ENCODE results near the gene THEM5.
"Not testable (repeated sequence)": the region's sequence is repeated elsewhere in the genome, so short reads cannot be mapped to it uniquely, and the experiment has no call there.

THEM5 gene

DNA sequence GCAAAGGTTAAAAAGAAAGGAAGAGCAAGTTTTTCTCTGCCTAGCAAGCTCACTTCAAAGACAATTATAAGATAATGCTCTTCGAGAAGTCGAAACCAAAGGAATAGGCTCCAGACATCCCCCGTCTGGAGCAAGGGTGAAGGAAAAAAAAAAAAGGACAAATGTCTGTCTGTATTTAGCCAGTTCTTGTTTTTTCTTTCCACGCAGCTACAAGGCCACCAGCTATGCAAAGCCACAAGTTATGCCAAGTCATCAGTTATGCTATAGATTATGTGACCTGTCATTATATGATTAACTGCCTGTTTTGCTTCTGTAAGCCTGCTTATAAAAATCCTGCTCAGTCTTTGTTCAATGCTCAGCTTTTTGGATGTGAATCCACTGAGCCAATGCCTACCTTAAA is 2.4 kb upstream of the THEM5 start:
- peaks cover 17% of the 10 kb centered on the region for H3K4me1 Mint-ChIP-seq
- no peaks in the 10 kb centered on the region for H3K9me3 Mint-ChIP-seq
- DNase-seq (ENCODE audit: low spot score in 2 of 2), result no peak
- H3K4me3 Mint-ChIP-seq, result no peak overlapping the region
- ATAC-seq, result no peak
- H3K36me3 Mint-ChIP-seq, result peaks cover 37% of the 10 kb centered on the region
- no peak overlapping the region for H3K27ac Mint-ChIP-seq

DNA sequence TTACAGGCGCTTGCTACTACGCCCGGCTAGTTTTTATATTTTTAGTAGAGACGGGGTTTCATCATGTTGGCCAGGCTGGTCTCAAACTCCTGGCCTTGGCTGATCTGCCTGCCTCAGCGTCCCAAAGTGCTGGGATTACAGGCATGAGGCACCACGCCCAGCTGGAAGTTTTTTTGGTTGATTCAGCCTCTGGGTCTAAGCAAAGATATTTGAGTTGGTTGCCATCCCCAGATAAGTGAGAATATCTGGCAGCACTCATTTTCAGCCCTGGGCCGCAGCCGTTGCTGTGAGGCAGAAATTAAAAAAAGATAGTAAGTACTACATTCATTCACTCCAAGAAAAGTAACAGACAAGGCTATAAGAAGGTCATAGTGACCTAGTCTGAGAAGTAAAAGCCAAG is 2.0 kb upstream of the THEM5 start:
- H3K36me3 Mint-ChIP-seq, result peaks cover 41% of the 10 kb centered on the region
- not testable (repeated sequence) for H3K9me3 Mint-ChIP-seq; ATAC-seq; H3K27ac Mint-ChIP-seq; H3K4me3 Mint-ChIP-seq; DNase-seq (ENCODE audit: low spot score in 2 of 2)
- peaks cover 20% of the 10 kb centered on the region for H3K4me1 Mint-ChIP-seq

DNA sequence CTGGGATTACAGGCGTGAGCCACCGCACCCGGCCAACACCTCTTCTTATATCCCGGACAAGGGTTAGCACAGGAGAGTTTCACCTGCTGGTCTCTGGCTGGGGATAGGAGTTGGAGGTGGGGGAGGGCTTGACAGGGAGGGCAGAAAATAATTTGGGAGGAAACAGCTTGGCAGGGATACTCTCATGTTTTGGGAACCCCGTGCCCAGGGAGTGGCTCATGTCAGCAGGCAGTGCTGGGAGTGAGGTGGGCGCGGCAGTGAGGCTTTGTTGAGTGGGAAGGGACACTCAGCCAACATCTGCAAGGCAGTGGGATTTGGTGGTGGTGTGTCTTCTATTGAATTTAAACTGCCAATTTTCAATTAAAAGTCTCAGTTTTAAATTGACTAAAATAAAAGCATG is 1.1 kb upstream of the THEM5 start:
- Mint-ChIP-seq H3K4me3 (no peak overlapping the region), H3K4me1 (peaks cover 28% of the 10 kb centered on the region), H3K27ac (no peak overlapping the region), H3K36me3 (peaks cover 45% of the 10 kb centered on the region), H3K9me3 (no peaks in the 10 kb centered on the region)
- ATAC-seq (no peak), DNase-seq (ENCODE audit: low spot score in 2 of 2) (no peak)

DNA sequence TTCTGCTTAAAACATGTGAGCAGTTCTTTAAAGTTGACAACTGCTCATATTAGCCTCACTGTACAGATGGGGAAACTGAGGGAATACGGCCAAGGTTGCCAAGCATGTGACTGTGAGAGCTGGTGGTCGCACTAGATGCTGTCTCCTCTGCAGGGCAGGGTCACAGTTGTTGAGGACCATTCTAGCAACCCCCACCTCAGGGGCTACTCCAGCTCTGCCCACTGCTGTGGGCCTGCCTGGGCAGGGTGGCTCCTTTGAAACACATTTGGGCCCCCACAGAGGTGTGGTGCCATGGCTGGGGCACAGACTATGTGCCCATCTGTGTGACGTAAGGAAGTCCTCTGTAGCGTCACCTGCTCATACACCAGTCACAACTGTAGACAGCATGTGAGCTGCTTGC is 779 bp downstream of the THEM5 start:
- no peaks in the 10 kb centered on the region for H3K9me3 Mint-ChIP-seq
- no peak for ATAC-seq
- no peak overlapping the region for H3K27ac Mint-ChIP-seq
- DNase-seq (ENCODE audit: low spot score in 2 of 2), result no peak
- H3K4me3 Mint-ChIP-seq, result no peak overlapping the region
- peaks cover 58% of the 10 kb centered on the region for H3K36me3 Mint-ChIP-seq
- H3K4me1 Mint-ChIP-seq, result peaks cover 47% of the 10 kb centered on the region

DNA sequence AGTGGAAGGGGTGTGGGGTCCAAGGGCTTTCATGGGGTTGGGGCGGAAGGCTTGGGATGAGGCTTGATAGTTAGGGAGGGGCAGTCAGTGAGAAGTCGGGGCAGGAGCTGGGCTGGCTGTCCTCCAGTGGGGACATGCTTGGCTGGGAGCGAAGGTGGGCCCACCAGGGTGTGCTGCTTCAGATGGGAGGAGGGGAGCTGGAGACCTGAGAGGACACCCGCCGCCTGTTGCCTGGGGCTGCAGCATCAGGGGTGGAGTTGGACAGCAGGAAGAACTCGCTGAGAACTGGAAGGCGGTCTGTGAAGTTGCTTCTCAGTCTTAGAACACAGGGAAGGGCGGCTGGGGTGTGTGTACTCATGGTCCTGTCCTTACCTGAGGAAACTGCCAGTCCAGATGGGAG is 1.6 kb downstream of the THEM5 start:
- H3K4me3 Mint-ChIP-seq, result no peak overlapping the region

DNA sequence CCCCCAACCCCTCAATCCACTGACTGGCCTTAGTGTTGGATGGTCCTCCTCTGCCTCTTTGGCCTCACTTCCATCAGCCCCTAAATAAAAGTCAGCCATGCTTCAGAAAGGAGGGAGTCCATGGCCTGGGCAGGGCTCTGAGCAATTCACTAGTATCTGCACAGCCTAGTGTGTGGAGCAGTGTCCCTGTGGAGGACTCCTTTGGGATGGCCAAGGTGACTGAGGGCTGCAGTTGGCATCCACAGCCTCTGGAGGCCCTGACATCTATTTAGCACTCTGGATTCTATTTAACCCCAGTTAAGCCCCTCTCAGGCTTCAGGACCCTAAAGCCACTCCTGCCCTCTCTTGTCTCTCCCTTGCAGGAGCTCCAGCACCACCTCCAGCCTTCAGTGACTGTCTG is 3.6 kb downstream of the THEM5 start:
- DNase-seq (ENCODE audit: low spot score in 2 of 2), result no peak
- Mint-ChIP-seq H3K4me3 (peak overlapping the region; percentile 57), H3K36me3 (peaks cover 72% of the 10 kb centered on the region), H3K27ac (peak overlapping the region; percentile 93), H3K4me1 (peaks cover 69% of the 10 kb centered on the region), H3K9me3 (no peaks in the 10 kb centered on the region)
- no peak for ATAC-seq

More for the DNA sequence above, 1.6 kb downstream of the THEM5 start:
- H3K27ac Mint-ChIP-seq, result peak overlapping the region; percentile 90
- no peaks in the 10 kb centered on the region for H3K9me3 Mint-ChIP-seq
- DNase-seq (ENCODE audit: low spot score in 2 of 2), result no peak
- peaks cover 52% of the 10 kb centered on the region for H3K4me1 Mint-ChIP-seq
- ATAC-seq, result no peak
- H3K36me3 Mint-ChIP-seq, result peaks cover 64% of the 10 kb centered on the region

DNA sequence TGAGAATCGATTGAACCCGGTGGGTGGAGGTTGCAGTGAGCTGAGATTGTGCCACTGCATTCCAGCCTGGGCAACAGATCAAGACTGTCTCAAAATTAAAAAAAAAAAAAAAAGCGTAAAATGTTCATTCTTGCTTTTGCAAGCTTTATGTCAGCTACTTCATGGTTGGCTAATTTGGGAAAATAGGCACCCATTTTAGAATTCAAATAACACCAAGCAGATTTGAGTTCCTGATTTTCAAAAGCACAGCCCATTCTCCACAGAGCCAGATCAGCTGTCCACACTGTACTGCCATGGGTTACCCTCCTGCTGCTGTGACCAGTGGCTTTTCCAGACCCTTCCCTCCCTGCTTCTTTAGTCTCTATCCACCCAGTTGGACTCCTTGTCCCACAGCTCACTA is 4.4 kb downstream of the THEM5 start:
- Mint-ChIP-seq H3K4me3 (peak overlapping the region; percentile 57), H3K9me3 (no peaks in the 10 kb centered on the region), H3K27ac (peak overlapping the region; percentile 93), H3K4me1 (peaks cover 77% of the 10 kb centered on the region), H3K36me3 (peaks cover 72% of the 10 kb centered on the region)
- DNase-seq (ENCODE audit: low spot score in 2 of 2), result no peak
- no peak for ATAC-seq

DNA sequence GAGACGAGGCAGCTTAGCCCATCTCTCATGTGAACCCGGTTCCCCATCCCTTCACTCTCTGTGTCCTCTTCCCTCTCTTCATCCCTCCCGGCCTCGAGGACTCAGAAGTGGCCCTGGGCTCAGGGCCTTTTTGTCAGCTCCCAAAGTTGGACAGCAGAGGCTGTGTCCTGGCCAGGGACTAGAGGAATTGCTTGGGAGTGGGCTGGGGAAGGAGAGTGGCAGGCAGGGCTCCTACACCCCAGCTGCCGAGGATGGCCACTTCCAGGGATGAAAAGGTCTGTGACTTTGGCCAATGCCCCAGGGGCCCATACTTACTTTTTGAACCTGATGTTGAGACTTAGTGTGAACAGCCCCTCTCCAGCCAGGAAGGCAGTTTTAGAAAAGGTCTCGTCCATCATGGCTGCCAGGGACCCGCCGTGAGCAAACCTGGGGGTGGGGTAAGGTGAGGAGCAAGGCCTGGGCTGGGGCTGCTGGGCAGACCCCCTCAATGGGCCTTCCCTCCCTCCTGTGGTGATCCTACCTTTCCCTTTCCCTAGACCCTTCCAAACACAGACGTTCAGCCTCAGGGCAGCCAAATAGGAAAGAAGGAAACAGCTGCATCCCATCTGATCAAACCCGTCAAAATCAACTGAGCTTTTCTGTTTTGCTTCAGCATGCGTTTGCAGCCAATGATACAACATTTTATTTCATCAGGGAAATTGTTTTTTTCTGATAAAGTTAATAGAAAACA is 5.5 kb downstream of the THEM5 start:
- DNase-seq (ENCODE audit: low spot score in 2 of 2) (no peak), ATAC-seq (no peak)
- no peaks in the 10 kb centered on the region for H3K9me3 Mint-ChIP-seq
- peak overlapping the region; percentile 57 for H3K4me3 Mint-ChIP-seq
- peak overlapping the region; percentile 93 for H3K27ac Mint-ChIP-seq
- H3K4me1 Mint-ChIP-seq, result peaks cover 73% of the 10 kb centered on the region
- peaks cover 76% of the 10 kb centered on the region for H3K36me3 Mint-ChIP-seq

DNA sequence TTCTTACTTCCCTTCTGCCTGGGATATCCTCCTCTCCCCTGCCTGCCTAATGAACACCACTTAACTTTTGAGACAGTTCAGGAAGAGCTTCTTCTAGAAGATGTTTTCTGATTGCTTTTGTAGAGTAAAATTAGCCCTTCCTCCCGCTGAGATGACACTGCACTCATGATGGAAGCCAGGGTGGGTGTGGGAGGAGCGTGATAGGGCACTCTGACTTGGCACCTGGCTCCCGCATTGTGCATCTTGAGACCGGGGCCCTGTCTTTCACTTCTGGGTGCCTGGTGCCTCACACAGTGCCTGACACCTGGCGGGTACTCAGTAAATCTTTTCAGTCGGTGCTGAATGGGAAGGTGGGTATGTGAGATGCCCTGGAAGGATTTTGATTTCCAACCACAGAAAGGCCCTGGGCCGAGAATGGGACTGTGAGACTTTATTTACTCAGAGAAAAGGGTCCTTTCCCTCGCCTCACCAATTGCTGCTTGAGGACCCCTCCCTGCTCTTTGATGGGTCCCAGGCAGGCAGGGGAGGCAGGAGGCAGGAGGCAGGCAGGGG is 6.8 kb downstream of the THEM5 start:
- H3K27ac Mint-ChIP-seq, result peak overlapping the region; percentile 93
- H3K4me1 Mint-ChIP-seq, result peaks cover 74% of the 10 kb centered on the region
- DNase-seq (ENCODE audit: low spot score in 2 of 2) (peak in 1 of 2 donors; percentile 59), ATAC-seq (peak; percentile 55)
- H3K36me3 Mint-ChIP-seq, result peaks cover 85% of the 10 kb centered on the region
- H3K9me3 Mint-ChIP-seq, result no peaks in the 10 kb centered on the region
- peak overlapping the region; percentile 64 for H3K4me3 Mint-ChIP-seq

DNA sequence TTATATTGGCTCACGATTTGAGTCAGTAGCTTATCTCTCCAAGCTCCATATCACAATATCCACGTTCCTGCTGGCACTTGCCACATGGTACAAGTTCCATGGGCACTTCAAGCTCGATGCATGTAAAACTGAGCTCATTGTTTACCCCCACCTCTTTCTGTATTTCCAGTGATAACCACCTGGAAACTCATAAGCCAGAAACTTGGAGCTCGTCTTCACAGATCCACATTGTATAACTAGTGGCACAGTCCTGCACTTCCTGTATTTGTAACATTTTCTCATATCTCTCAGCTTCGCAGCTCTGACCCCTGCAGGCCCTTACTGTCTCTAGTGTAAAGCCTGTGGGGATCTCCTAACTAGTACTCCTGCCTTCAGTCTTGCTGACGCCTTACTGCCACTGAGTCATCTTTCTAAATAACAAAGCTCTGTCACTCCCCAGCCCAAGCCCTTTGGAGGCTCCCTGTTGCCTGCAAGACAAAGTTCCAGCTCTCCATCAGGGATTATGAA is 7.4 kb downstream of the THEM5 start:
- ATAC-seq (peak; percentile 88), DNase-seq (ENCODE audit: low spot score in 2 of 2) (no peak)
- Mint-ChIP-seq H3K27ac (peak overlapping the region; percentile 93), H3K4me1 (peaks cover 73% of the 10 kb centered on the region), H3K9me3 (no peaks in the 10 kb centered on the region), H3K4me3 (peak overlapping the region; percentile 64), H3K36me3 (peaks cover 85% of the 10 kb centered on the region)

DNA sequence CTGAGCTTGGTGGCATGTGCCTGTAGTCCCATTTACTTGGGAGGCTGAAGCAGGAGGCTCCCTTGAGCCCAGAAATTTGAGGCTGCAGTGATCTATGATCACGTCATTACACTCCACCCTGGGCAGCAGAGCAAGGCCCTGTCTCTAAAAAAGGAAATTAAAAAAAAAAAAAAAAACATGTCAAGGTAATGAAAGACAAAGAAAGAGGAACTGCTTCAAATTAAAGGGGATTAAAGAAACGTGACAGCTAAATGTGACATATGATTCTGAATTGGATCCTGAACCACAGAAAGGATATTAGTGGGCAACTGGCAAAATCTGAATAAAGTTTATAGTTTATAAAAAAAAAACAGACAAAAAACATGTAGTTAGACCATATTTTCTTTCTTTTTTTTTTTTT is 10.1 kb downstream of the THEM5 start:
- peaks cover 64% of the 10 kb centered on the region for H3K4me1 Mint-ChIP-seq
- DNase-seq (ENCODE audit: low spot score in 2 of 2) (no peak), ATAC-seq (no peak)
- no peaks in the 10 kb centered on the region for H3K9me3 Mint-ChIP-seq
- peaks cover 88% of the 10 kb centered on the region for H3K36me3 Mint-ChIP-seq
- H3K4me3 Mint-ChIP-seq, result no peak overlapping the region
- H3K27ac Mint-ChIP-seq, result no peak overlapping the region

DNA sequence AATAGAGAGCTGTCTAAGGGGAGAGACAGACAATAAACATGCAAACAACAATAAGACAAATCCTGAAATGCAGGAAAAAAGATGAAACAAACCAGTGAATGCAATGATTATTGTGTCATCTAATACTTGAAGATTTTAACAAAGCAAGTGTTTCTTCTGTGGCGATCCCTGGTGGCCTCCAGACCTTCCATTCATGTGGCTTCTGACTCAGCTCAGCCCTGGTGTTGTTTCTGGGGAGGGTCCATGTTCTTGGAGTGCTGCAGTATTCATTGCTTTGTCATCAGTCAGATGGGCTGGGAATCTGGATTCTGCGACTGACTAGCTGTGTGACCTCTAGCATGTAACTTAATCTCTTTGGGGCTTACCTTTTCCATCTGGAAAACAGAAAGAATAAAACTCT is 12.4 kb downstream of the THEM5 start:
- ATAC-seq (no peak), DNase-seq (ENCODE audit: low spot score in 2 of 2) (no peak)
- H3K9me3 Mint-ChIP-seq, result no peaks in the 10 kb centered on the region
- H3K4me3 Mint-ChIP-seq, result peak overlapping the region; percentile 90
- H3K4me1 Mint-ChIP-seq, result peaks cover 62% of the 10 kb centered on the region
- H3K27ac Mint-ChIP-seq, result peak overlapping the region; percentile 97
- peaks cover 82% of the 10 kb centered on the region for H3K36me3 Mint-ChIP-seq

DNA sequence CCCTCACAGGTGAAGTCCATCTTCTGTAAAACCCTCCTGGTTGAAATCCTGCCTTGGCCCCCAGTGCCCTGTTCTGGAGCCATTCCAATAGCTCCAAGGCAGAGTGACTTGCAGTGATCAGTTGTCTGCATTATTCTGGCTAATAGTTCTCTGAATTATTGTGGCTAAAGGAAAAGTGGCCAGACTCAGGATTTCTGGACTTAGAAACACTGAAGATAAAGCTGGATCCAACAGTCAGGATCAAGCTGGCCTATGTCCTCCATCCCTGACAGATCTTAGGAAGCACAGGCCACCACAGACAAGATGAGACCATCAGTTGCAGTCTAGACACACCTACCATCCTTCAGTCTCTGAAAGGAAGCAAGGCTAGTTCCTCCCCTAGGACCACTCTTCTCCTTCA is 13.1 kb downstream of the THEM5 start:
- no peak for ATAC-seq
- Mint-ChIP-seq H3K4me1 (peaks cover 62% of the 10 kb centered on the region), H3K36me3 (peaks cover 76% of the 10 kb centered on the region), H3K27ac (peak overlapping the region; percentile 97), H3K9me3 (no peaks in the 10 kb centered on the region), H3K4me3 (peak overlapping the region; percentile 90)
- DNase-seq (ENCODE audit: low spot score in 2 of 2), result no peak

DNA sequence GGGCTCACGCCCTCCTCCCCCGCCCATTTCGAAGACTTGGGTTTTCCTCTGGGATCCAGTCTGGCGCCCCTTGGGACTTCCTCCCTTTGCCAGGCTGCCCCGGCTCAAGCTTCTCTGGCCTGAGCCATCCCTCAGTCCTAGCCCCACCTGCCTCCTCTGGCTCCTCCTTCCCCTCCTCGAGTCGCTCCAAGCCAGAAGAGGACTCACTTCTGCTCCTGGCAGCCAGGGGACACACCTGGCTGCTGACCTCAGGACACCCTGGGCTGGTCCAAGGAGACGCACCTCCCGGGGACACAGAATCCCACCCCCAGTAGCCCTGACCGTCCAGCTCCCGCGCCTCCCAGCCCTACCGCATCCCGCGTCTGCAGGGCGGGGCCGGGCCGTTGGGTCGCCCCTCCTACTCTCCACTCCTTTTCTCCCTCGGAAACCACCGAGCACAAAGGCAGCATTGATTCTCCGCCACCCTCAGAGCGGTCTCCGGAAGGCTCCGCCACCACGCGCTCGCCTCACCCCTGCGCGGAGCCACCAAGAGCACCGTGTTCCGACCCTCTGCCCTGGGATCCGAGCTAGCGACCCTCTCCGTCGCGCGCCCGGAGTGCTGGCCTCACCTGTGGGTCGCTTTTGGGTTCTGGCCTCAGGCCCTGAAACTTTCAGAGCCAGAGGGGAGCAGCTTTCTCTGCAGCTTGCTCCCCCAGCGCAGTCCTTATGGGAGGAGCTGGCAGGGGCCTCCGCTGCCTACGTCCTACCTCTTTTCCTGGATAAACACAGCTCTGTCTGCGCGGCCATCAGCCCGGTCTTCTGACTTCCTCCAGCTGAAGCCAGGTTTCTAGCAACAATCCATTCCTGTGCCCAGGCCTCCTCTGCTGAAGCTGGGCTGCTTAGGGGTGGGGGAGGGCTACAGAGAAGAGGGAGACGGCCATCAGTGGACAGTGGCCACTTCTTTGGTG is 13.8 kb downstream of the THEM5 start, which contains the start of gene C2CD4D:
C2CD4D (minus strand) TSS at position 364 of the 947 bp plus-strand sequence. CDS start 831 bp downstream, outside the sequence.
- Mint-ChIP-seq H3K27ac (peak within 1 kb of the TSS; percentile 97), H3K9me3 (no peaks in the 10 kb centered on the region), H3K4me3 (peak within 1 kb of the TSS; percentile 90), H3K4me1 (peaks cover 64% of the 10 kb centered on the region), H3K36me3 (peaks cover 70% of the 10 kb centered on the region)
- ATAC-seq, result peak; percentile 80
- peak; percentile 66 to 89 for DNase-seq (ENCODE audit: low spot score in 2 of 2)

DNA sequence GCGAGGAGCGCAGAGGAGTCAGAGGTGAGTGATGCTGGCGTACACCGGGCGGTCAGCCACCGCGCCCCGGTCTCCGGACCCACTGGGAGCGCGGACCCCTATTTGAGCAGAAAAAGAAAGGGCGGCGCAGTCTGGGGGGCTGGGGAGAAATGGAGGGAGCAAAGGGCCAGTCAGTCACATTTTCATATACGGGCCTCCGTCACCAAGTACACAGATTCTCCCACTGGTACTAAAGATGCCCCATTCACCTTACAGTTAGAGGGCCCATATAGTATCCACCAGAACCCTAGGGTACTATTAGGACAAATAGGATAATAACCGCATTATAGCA is 14.5 kb downstream of the THEM5 start:
- no peak for DNase-seq (ENCODE audit: low spot score in 2 of 2)
- Mint-ChIP-seq H3K9me3 (no peaks in the 10 kb centered on the region), H3K27ac (peak overlapping the region; percentile 97), H3K4me3 (peak overlapping the region; percentile 90), H3K36me3 (peaks cover 63% of the 10 kb centered on the region), H3K4me1 (peaks cover 64% of the 10 kb centered on the region)
- no peak for ATAC-seq

Data from stimulated activated effector memory CD8-positive, alpha-beta T cell treated with anti-CD3 and anti-CD28 coated beads, Interleukin-12 subunit alpha, Interleukin-12 subunit beta, amount 100 ng/mL, for 72 hours (primary cell).